ENCODE measurements around the gene GALNTL6.

GALNTL6 gene

GRCh38 chr4:171876636-171877035 is 63.4 kb downstream of the GALNTL6 start:
- in situ Hi-C loops (cut with MboI; ENCODE audit: low sequenced_read_pairs): no loop called here

- in situ Hi-C loops (cut with MboI; ENCODE audit: low sequenced_read_pairs): no loop called here
These were observed 66.9 kb downstream of the GALNTL6 start for GRCh38 chr4:171880136-171880535.

GRCh38 chr4:171889681-171890080 is 76.5 kb downstream of the GALNTL6 start:
- in situ Hi-C loops (cut with MboI; ENCODE audit: low sequenced_read_pairs): no loop called here

- in situ Hi-C loops (cut with MboI; ENCODE audit: low sequenced_read_pairs): no loop called here
These were observed 77.8 kb downstream of the GALNTL6 start for GRCh38 chr4:171891038-171891437.

GRCh38 chr4:171896426-171896825 is 83.2 kb downstream of the GALNTL6 start:
- in situ Hi-C loops (cut with MboI; ENCODE audit: low sequenced_read_pairs): no loop called here

- in situ Hi-C loops (cut with MboI; ENCODE audit: low sequenced_read_pairs): no loop called here
These were observed 106.1 kb downstream of the GALNTL6 start for GRCh38 chr4:171919314-171919713.

- in situ Hi-C loops (cut with MboI; ENCODE audit: low sequenced_read_pairs): no loop called here
These were observed 107.7 kb downstream of the GALNTL6 start for GRCh38 chr4:171920901-171921300.

- in situ Hi-C loops (cut with MboI; ENCODE audit: low sequenced_read_pairs): no loop called here
These were observed 111.7 kb downstream of the GALNTL6 start for GRCh38 chr4:171924746-171925376.

GRCh38 chr4:171928336-171928735 is 115.1 kb downstream of the GALNTL6 start:
- in situ Hi-C loops (cut with MboI; ENCODE audit: low sequenced_read_pairs): no loop called here

GRCh38 chr4:171929477-171929876 is 116.3 kb downstream of the GALNTL6 start:
- in situ Hi-C loops (cut with MboI; ENCODE audit: low sequenced_read_pairs): no loop called here

GRCh38 chr4:171929907-171930306 is 116.7 kb downstream of the GALNTL6 start:
- in situ Hi-C loops (cut with MboI; ENCODE audit: low sequenced_read_pairs): no loop called here

- in situ Hi-C loops (cut with MboI; ENCODE audit: low sequenced_read_pairs): no loop called here
These were observed 119.0 kb downstream of the GALNTL6 start for GRCh38 chr4:171932238-171932637.

GRCh38 chr4:171940656-171941055 is 127.5 kb downstream of the GALNTL6 start:
- in situ Hi-C loops (cut with MboI; ENCODE audit: low sequenced_read_pairs): no loop called here

- in situ Hi-C loops (cut with MboI; ENCODE audit: low sequenced_read_pairs): no loop called here
These were observed 134.2 kb downstream of the GALNTL6 start for GRCh38 chr4:171947400-171947799.

- in situ Hi-C loops (cut with MboI; ENCODE audit: low sequenced_read_pairs): no loop called here
These were observed 134.8 kb downstream of the GALNTL6 start for GRCh38 chr4:171948038-171948437.

- in situ Hi-C loops (cut with MboI; ENCODE audit: low sequenced_read_pairs): no loop called here
These were observed 141.4 kb downstream of the GALNTL6 start for GRCh38 chr4:171954650-171955049.

- in situ Hi-C loops (cut with MboI; ENCODE audit: low sequenced_read_pairs): no loop called here
These were observed 143.5 kb downstream of the GALNTL6 start for GRCh38 chr4:171956678-171957077.

GRCh38 chr4:171962110-171962509 is 148.9 kb downstream of the GALNTL6 start:
- in situ Hi-C loops (cut with MboI; ENCODE audit: low sequenced_read_pairs): no loop called here

- in situ Hi-C loops (cut with MboI; ENCODE audit: low sequenced_read_pairs): no loop called here
These were observed 153.2 kb downstream of the GALNTL6 start for GRCh38 chr4:171966356-171966755.

GRCh38 chr4:171978216-171978615 is 165.0 kb downstream of the GALNTL6 start:
- in situ Hi-C loops (cut with MboI; ENCODE audit: low sequenced_read_pairs): no loop called here

GRCh38 chr4:171979461-171979860 is 166.3 kb downstream of the GALNTL6 start:
- in situ Hi-C loops (cut with MboI; ENCODE audit: low sequenced_read_pairs): no loop called here

GRCh38 chr4:171981185-171981584 is 168.0 kb downstream of the GALNTL6 start:
- in situ Hi-C loops (cut with MboI; ENCODE audit: low sequenced_read_pairs): no loop called here
